CD4-positive, alpha-beta T cell treated with Interleukin-15 for 4 hours (primary cell): ENCODE data around the gene SMAD6.

Source experiments
- DNase-seq: peaks from one replicate; pipeline ENCODE4 v3.0.0-alpha.2; 2020; ENCODE audit warnings: low spot score

The SMAD6 gene

GRCh38 chr15:66777054-66777453 is 75.0 kb downstream of the SMAD6 start:
- DNase-seq, result no peak

GRCh38 chr15:66777596-66778313 is 75.7 kb downstream of the SMAD6 start:
- DNase-seq, result no peak

DNA sequence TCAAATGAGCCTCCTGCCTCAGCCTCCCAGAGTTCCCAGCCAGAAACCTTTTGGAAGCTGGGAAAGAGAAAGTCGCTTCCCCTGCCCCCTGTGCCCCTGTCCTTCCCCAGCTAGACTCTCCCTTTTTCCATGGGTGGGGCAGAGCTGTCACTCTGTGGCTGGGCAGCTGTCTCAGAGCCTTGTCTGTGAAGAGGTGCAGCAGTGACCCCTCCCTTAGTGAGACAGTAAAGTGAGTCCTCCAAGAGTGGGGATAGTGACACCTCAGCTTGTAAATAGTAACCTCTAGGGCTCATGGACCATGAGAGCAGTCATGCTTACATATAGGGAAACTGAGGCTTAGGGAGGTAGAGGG is 76.3 kb downstream of the SMAD6 start:
- no peak for DNase-seq

- no peak for DNase-seq
These were observed 76.7 kb downstream of the SMAD6 start for GRCh38 chr15:66778716-66779115.

DNA sequence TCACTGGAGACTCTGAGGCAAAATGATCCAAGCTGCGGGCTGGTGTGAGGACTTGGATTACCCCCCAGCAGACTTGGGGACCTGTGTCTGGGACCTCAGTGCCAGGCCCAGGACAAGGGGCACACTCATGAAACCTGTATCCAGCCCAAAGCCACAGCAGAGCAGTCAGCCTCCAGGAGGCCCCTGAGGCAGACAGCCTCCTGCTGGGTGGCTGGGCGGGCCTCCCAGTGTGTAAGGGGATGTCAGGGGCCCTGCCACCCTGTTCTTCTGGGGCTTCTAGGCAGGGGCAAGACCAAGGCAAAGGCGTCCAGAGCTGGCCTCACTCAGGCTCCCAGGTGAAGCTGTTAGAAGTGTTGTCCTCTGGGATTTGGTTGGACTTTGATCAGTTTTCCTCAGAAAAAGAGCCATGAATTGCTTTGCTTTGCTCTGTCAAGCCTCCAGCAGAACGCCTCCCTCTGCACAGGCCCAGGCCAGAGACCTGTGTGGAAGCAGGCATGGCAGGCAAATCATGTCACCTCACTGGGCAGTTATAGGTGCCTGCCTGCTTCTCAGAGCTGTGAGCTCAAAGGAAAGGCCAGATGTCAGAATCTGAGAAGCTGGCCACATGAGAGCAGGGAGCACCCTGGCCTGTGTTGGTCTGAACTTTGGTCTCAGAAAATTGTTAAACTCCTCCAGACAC is 77.4 kb downstream of the SMAD6 start:
- no peak for DNase-seq

DNA sequence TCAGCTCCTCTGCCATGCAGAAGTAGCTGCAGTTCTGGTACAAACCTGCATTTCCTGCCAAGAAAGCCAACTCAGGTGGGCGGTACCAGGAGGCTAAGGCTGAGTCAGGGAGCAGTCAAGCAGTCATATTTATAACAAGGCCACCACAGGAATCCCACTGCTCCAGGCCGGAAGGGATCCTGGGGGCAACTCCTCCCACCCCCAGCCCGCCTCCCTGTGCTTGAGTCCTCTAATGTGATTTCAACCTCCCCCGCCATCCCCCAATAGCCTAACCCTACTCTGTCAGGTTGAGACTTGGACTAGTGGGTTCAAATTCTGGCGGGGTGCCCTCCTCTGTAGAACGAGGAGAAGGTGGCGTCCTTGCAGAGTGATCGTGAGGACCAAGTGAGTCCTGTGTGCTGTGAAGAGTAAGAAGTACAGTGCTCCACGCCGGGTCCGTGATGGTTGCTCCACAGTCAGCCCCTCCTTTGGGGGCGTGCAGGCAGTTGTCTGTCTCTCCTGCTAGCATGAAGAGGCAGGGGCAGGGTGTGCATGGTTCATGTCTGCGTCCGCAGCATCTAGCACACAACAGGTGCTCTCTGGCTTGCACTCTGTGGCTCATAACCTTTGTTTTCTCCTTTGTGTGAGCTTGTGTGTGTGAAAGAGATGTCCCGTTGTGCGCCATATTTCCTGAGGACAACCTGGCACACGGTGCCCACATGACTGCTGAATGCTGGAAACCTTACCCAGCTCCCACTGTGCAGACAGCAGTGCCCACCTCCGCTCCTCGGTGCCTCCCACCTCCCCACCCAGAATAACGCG is 78.3 kb downstream of the SMAD6 start:
- DNase-seq, result no peak

GRCh38 chr15:66780973-66781718 is 79.1 kb downstream of the SMAD6 start:
- no peak for DNase-seq

DNA sequence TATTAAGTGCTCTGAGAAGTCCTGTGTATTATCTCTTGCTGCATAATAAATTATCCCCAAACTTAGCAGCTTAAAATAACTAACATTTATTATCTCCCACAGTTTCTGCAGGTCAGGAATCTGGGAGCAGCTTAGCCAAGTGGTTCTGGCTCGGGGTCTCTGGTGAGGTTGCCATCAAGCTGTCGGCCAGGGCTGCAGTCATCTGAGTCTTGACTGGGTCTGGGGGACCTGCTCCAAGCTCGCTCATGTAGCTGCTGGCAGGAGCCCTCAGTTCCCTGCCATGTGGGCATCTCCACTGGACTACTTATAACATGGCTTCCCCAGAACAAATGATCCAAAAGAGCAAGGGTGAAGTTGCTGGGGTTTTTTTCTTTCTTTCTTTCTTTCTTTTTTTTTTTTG is 80.7 kb downstream of the SMAD6 start:
- no peak for DNase-seq

DNA sequence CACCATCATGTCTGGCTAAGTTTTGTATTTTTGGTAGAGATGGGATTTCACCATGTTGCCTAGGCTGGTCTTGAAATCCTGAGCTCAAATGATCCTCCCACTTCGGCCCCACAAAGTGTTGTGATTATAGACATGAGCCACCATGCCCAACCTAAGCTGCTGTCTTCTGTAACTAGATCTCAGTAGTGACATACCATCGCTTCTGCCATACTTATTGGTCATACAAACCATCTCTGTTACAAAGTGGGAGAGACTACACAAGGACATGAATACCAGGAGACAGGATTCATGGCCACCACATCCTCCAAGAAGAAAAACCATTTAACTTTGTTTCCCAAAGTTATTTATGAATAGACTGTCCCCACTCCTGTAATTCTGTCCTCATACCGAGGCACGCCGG is 81.3 kb downstream of the SMAD6 start:
- no peak for DNase-seq

DNA sequence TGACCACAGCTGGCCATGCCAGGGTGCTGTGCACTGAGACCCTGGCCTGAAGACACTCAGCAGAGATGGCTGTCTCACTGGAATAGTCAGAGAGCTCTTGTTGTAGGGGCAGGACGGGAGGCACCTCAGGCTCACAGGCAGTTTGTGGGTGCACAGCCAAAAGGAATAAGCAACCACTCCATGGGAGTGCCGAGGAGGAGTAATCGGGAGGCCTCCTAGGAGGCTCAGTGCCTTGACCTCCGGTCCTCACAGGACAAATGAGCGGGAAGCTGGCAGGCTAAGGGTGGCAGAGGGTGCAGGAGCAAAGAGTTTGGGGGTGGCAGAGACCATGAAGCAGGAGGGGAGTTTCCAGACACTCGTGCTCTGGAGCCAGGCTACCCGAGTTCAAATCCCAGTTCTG is 81.7 kb downstream of the SMAD6 start:
- no peak for DNase-seq

- DNase-seq, result no peak
These were observed 82.1 kb downstream of the SMAD6 start for GRCh38 chr15:66784174-66784573.

GRCh38 chr15:66785637-66786036 is 83.6 kb downstream of the SMAD6 start:
- no peak for DNase-seq

DNA sequence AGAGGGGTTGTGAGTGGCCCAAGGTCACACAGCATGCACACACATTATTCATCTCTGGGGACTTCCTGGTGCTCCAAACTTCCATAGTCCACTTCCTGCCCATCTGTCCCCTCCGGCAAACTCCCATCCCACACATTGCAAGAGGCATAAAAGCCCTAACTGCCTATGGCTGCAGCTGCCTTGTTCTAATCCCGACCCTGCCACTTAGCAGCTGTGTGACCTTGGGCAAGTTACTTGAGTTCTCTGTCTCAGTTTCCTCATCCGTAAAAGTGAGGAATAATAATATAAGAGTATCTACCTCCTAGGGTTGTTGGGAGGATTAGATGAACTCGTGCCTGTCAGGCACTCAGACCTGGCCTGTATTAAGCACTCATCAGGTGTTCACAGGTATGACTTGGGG is 84.2 kb downstream of the SMAD6 start:
- DNase-seq, result no peak

GRCh38 chr15:66786708-66787488 is 84.9 kb downstream of the SMAD6 start:
- DNase-seq, result no peak

DNA sequence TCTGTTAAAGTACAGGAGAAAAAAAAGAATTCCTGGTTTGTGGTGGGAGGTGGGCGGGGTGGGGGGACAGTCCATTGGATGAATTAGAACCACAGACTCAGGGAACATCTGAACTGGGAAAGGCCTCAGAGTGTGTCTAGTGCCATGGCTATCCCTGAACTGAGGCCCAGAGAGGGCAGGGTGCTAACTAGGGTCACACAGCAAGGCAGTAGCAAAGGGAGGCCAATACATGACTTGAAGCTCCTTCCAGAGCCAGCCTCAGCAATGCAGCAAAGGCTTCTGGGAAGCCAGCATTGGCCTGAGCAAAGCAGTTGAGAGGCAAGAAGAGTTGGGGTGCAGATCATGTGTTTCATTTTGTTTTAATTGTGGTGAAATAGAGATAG is 85.4 kb downstream of the SMAD6 start:
- DNase-seq, result no peak

GRCh38 chr15:66788024-66788423 is 86.0 kb downstream of the SMAD6 start:
- DNase-seq, result no peak

DNA sequence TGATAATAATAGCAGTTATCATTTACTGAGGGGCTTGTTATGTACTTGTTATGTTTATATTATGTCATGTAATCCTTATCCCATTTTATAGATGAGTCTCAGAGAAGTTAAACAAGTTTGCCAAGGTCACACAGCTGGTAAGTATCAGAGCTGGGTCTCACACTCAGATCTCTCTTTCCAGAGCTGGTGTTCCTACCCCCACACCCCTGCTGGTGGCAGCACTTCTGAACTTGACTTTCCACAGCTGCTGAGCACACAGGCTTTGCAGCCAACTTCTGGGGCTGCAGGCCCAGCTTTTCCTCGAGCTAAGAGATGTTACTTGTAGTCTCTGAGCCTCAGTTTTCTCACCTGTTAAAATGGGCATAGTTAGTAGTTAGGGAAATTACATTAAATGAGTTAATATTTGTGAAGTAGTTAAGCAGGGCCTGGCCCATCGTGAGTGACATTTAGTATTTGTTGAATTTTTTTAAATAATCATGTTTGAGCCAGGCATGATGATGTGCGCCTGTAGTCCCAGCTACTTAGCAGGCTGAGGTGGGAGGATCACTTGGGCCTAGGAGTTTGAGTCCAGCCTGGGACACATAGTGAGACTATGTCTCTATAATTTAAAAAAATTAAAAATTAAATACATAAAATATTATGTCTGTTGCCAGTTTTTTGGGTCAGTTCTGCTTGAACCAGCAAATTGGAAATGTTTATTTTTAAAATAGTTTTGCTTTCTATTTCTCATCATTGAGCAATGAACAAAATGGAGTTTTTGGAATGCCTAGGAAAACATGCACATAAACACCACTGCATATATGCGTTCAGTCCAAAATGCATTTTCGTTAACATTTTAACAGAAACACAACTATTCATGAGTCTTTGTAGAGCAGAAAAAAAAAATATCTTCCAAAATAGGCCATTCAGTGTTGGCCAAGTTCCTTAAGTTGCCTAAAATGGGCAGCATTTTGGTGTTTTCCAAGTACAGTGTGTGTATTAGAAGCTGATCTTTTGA is 87.3 kb downstream of the SMAD6 start:
- DNase-seq, result no peak

DNA sequence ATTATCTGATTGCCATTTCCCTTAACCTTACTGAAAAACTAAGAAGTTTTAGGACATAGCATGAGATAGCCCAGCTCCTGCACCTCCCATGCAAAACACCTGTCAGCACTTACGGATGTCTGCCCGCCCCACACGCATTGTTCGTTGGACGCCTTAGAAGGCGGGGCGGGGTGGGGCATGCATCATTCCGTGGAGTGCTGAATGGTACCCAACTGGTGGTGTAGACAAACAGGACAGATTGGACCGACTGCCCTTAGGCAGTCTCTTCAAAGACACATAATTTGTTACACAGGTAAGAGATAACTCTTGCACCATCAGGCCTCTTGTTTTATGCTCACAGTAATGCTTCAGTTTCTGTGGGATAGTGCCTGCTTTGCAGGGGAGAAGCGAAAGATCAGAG is 93.8 kb downstream of the SMAD6 start:
- no peak for DNase-seq

DNA sequence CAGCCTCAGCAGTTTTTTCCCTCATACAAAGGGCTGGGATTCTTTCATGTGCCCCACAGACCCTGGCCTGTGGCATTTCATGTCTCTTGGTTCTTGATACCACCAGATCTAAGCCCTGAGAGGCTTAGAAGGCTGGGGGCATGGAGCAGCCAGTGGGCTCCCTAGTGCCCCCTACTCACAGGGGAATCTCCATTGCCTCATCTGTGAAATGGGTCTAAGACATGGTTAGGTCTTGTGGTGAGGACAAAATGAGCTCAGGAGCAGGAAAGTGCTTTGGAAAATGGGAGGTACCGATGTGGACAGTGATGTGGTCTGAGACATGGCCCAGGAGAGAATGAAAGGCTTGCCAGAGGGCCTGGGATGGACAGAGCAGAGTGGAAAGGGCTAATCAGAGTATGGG is 94.3 kb downstream of the SMAD6 start:
- DNase-seq, result no peak

GRCh38 chr15:66797921-66798320 is 95.9 kb downstream of the SMAD6 start:
- no peak for DNase-seq
